NT2/D1 (cell line): Measurements from ENCODE around the gene TGM3.

Experiments used
- SUZ12 ChIP-seq: IDR thresholded peaks from 2 replicates; pipeline ENCODE4 v1.6.1; 2011; ENCODE audit not compliant: insufficient read length, insufficient read depth; ENCODE audit errors: extremely low read depth
- ZNF274 ChIP-seq: IDR thresholded peaks from 2 replicates; pipeline ENCODE4 v1.6.1; 2011; ENCODE audit warnings: mild to moderate bottlenecking, low read depth, low read length

DNA sequence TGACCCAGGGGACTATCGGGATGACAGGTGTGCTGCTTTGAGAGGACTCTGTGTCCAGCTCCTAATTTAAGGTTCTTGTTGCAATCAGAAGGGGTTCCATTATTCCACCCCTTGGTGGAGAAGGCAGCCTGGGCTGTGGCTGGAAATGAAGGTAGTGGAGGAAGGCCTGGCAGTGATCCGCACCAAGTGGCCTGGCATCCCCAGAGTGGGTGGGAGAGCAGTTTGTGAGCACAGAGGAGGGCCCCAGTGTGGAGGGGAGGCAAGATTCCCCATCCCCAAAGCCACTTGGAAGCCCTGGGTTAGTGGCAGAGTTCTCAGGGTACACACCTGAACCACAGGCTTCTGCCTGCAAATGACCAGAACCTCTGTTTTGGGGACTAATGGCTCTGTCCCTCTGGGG, 2.3 kb downstream of the TGM3 start:
- TF ChIP-seq ZNF274 (no peak), SUZ12 (no peak)
